ENCODE results near the gene MGST3. TPM values are rescaled to one million over a fixed set of nuclear protein-coding genes. Genes with fewer than 3 reads are reported as not detected.
"Not testable (repeated sequence)": the region's sequence is repeated elsewhere in the genome, so short reads cannot be mapped to it uniquely, and the experiment has no call there.

Gene MGST3
- total RNA-seq, 1 experiment from 2014 or later = 148 TPM

DNA sequence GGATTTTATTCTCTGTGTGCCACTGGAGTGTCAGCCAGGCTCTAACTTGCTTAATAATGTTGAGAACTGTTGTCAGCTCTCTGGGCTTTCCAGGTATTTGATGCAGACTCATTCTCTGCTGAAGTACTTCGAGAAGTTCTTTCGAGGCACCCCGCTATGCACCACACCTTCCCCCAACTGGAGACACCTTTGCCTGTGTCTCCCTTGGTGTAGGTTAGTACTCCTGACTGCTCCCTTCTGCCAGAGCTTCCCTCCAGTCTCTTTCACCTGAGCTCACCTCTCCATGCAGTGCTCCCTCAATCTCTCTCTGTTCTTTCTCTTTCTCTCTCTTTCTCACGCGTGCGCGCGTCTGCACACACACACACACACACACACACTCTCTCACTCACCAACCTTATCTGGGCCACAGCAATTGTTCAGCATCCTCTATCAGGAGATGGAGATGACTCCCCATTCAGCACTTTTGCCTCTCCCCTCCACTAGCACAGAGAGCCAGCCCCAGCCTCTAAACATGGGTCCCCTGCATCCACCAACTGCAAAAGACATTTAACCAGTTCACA, 14.0 kb upstream of the MGST3 start:
- no peak for DNase-seq
- Histone ChIP-seq H3K36me3 (no peaks in the 10 kb centered on the region), H3K27me3 (peaks cover 10% of the 10 kb centered on the region), H3K9me3 (0 out of 2 replicates have a peak, but pooled peaks cover 3% of the 10 kb centered on the region), H3K4me3 (no peak overlapping the region)

DNA sequence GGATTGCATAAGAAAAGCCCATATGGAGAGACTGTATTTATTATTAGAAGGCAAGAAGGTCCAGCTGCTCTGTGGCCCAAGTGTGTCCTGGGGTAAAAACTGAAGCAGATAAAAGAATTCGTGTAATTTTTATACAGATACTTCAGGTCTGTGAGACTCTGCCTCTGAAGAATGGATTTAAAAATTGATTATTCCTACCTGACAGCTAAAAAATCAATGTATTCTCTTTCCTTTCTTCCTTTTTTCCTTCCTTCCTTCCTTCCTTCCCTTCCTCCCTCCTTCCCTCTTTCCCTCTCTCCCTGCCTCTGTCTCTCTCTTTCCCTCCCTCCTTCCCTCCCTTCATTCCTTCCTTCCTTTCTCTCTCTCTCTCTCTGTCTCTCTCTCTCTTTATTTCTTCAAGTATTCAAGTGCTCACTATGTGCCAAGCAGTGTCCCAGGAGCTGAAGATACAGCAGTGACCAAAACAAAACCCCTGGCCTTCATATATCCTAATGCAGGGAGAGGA, 11.3 kb upstream of the MGST3 start:
- H3K36me3 ChIP-seq = no peaks in the 10 kb centered on the region
- no peak for DNase-seq
- H3K27me3 ChIP-seq = peaks cover 2% of the 10 kb centered on the region; the same call in 1 of the 2 replicates
- H3K9me3 ChIP-seq = no peaks in the 10 kb centered on the region
- H3K4me3 ChIP-seq = no peak overlapping the region

DNA sequence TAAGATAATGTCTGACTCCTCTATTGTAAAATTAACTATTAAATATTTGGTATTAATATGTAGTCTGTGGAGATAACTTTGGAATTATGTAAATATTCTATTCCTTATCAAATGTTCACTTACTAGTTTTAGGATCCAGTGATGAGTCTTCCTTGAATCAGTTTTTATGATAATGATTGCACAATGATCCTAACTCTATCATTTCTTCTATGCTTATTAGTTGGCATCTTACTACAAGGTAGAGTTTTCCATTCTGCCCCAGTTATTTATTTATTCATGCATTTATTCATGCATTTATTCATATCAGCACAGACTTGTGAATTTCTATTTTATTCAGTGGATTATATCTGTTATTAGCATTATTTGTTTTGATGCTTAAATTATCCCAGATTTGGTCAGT, 7.4 kb upstream of the MGST3 start:
- DNase-seq = no peak
- Histone ChIP-seq H3K27me3 (peaks cover 2% of the 10 kb centered on the region; the same call in 1 of the 2 replicates), H3K4me3 (no peak overlapping the region), H3K36me3 (no peaks in the 10 kb centered on the region), H3K9me3 (no peaks in the 10 kb centered on the region)

GRCh38 chr1:165624441-165624840, 6.6 kb upstream of the MGST3 start:
- Histone ChIP-seq H3K36me3 (no peaks in the 10 kb centered on the region), H3K4me3 (no peak overlapping the region), H3K9me3 (no peaks in the 10 kb centered on the region), H3K27me3 (peaks cover 2% of the 10 kb centered on the region; the same call in 1 of the 2 replicates)
- DNase-seq = no peak

DNA sequence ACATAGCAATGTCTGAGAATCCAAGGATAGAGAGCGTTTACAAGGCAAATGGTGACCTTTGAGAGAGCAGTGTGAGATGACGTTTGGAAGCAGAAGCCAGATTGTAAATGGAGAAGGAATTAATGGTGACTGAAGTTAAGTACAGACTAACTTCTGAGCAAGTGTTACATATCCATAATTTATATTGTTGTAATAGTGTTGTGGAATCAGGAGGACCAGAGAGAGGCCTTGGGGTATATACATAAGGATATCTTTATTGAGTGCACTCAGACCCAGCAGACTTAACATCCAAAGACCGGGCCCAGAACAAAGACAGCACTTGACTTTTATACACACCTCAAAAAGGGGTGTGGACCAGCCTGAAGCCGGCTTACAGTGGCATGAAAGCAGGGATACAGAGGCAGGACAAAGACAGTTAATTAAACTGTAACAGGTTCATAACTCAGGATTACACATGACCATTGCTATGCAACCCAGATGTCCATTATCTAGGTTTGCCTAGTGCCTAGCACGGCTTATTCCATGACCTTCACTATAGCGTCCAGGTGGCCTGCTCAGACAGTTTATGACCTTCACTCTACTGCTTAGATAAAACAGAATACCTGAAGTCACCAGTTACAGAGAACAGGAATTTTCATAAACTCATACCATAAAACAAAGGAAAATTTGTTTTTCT, 2.7 kb upstream of the MGST3 start:
- DNase-seq = no peak
- no peaks in the 10 kb centered on the region for H3K9me3 ChIP-seq

GRCh38 chr1:165629151-165629550, 1.9 kb upstream of the MGST3 start:
- Histone ChIP-seq H3K9me3 (no peaks in the 10 kb centered on the region), H3K4me3 (no peak overlapping the region), H3K27me3 (no peaks in the 10 kb centered on the region), H3K36me3 (no peaks in the 10 kb centered on the region)
- no peak for DNase-seq

More for the DNA sequence above, 2.7 kb upstream of the MGST3 start:
- no peak overlapping the region for H3K4me3 ChIP-seq
- no peaks in the 10 kb centered on the region for H3K36me3 ChIP-seq
- H3K27me3 ChIP-seq = no peaks in the 10 kb centered on the region

DNA sequence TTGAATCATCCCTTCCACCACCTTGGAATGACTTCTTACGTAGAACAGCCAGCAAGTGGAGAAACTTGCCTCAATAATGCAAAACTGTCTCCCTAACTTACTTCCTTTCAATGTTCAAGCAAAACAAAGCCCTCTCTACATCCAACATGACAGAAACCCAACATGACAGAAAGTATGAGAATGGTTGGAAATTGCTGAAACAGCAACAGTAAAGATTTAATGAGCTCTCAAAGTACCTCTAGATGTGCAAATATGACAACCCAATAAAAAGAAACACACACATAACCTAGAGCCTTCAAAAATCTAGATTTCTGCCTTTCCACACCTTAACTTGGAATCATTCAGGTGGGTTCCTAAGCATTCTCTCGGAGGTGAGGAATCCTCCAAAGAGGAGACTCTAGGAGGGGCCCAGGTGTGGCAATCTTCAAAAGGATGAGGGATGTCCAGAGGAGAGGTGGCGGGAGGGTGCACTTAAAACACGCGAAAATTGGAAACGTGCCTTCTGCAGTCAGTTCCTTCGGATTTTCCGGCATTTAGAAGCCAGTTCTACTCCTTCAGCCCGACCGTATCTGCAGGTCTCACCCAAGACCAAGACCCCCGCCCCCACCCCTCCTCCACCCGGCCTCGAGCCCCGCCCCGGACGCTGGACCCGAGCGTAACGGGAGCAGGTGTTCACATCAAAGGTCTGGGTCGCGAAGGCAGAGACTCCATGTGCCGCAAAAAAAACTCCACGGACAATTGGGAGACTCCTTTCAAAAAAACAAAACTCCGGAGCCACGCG, 996 bp upstream of the MGST3 start:
- no peak for DNase-seq
- H3K27me3 ChIP-seq = no peaks in the 10 kb centered on the region
- peak overlapping the region; percentile 81 for H3K4me3 ChIP-seq
- H3K9me3 ChIP-seq = no peaks in the 10 kb centered on the region
- no peaks in the 10 kb centered on the region for H3K36me3 ChIP-seq

GRCh38 chr1:165631342-165632151, 513 bp downstream of the MGST3 start:
- H3K9me3 ChIP-seq = no peaks in the 10 kb centered on the region
- peak; percentile 80 for DNase-seq
- H3K27me3 ChIP-seq = no peaks in the 10 kb centered on the region
- H3K36me3 ChIP-seq = no peaks in the 10 kb centered on the region
- H3K4me3 ChIP-seq = peak overlapping the region; percentile 81

DNA sequence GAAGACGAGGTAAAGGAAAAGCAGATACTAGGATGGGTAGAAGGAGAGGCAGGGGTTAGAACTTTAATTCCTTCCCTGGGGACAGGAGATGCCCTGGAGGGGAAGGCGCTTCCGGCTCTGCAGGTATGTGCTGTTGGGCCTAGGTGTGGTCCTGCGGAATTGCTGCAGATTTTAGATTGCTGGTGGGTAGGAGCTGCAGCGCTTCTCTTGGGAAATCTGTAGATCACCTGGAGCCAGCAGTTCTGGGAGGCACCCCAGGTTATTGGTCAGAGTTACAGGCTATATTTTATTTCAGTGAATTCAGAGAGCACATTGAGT, 1.1 kb downstream of the MGST3 start:
- Histone ChIP-seq H3K4me3 (peak overlapping the region; percentile 81), H3K27me3 (no peaks in the 10 kb centered on the region), H3K36me3 (no peaks in the 10 kb centered on the region), H3K9me3 (no peaks in the 10 kb centered on the region)
- no peak for DNase-seq

DNA sequence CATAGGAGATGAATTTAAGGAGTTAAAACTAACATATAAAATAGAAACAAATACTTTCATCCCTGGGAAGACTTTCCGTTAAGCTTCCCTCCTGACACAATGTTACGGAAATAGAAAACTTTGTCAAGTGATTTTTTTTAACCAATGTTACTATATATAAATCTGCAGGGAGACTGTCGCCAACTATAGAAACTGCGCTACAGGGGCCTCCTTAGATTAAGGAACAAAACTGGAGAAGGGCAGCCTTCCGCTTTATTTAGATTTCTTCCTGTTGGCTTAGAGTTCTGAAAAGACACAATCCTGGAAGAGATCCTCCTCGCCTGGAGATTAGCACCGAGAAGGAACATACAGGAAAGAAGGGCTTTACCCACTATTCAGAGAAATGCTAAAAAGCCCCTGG, 1.5 kb downstream of the MGST3 start:
- H3K9me3 ChIP-seq = no peaks in the 10 kb centered on the region
- no peak for DNase-seq
- H3K4me3 ChIP-seq = peak overlapping the region; percentile 81
- H3K27me3 ChIP-seq = no peaks in the 10 kb centered on the region
- H3K36me3 ChIP-seq = no peaks in the 10 kb centered on the region

- no peaks in the 10 kb centered on the region for H3K9me3 ChIP-seq
- no peaks in the 10 kb centered on the region for H3K27me3 ChIP-seq
- H3K4me3 ChIP-seq = no peak overlapping the region
- DNase-seq = no peak
- no peaks in the 10 kb centered on the region for H3K36me3 ChIP-seq
These were observed 2.6 kb downstream of the MGST3 start for GRCh38 chr1:165633614-165634013.

DNA sequence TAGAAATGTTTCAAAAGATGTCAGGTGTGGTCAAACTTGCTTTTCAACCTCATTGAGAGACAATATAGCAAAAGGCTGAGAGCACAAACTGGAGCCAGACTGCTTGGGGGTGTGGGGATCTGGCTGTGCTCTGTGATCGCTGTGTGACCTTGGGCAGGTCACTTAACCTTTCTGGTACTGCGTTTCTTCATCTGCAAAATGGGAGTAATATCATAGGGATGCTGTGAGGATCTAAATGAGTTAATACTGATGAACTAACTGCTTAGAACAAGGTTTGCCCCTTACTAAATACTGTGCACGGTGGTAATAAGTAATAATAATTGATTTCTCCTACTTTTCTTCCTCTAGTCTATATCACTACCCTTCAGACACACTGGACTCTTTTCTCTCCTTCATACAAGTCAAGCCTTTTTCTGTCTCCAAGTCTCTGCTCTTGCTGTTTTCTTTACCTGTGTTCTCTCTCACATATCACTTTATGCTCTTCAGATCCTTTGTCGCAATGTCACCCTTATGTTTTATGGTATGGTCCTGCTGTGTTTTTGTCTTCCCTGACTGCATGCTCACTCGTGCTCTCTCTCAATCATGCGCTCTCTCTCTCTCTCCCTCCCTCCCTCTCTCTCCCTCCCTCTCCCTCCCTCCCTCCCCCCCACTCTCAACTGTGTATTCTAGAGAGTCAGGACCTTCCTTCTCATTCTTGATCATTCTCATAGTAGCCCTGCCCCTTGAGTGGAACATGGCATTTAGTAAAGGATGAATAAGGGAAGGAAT, 3.3 kb downstream of the MGST3 start:
- Histone ChIP-seq H3K4me3 (no peak overlapping the region), H3K9me3 (no peaks in the 10 kb centered on the region), H3K36me3 (no peaks in the 10 kb centered on the region), H3K27me3 (no peaks in the 10 kb centered on the region)
- no peak for DNase-seq

- Histone ChIP-seq H3K4me3 (no peak overlapping the region), H3K27me3 (no peaks in the 10 kb centered on the region), H3K36me3 (no peaks in the 10 kb centered on the region; the same call in none of the 2 replicates), H3K9me3 (no peaks in the 10 kb centered on the region)
- no peak for DNase-seq
These were observed 4.3 kb downstream of the MGST3 start for GRCh38 chr1:165635329-165635728.

- Histone ChIP-seq H3K9me3 (no peaks in the 10 kb centered on the region), H3K36me3 (no peaks in the 10 kb centered on the region; the same call in none of the 2 replicates)
These were observed 4.8 kb downstream of the MGST3 start for GRCh38 chr1:165635823-165636222.

DNA sequence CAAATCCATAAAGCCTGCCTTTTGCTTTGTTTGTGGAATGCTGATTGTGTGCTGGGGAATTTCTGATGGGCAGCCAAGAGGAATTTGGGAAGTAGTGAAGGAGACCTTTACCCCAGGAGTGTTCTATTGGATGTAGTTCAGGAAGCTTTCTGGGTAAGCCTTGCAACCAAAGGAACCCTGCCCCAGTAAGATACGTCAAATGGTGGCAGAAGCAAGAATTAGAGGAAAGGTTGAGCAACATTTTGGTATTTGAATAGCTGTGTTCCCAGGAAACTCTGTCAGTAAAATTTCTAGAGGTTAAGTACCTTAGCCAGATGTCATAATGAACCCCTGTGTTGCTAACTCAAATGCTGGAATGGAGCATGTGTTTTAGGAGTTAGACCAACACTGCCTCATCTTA, 6.4 kb downstream of the MGST3 start:
- DNase-seq = no peak

More at GRCh38 chr1:165635823-165636222, 4.8 kb downstream of the MGST3 start:
- Histone ChIP-seq H3K4me3 (no peak overlapping the region), H3K27me3 (no peaks in the 10 kb centered on the region)
- no peak for DNase-seq

DNA sequence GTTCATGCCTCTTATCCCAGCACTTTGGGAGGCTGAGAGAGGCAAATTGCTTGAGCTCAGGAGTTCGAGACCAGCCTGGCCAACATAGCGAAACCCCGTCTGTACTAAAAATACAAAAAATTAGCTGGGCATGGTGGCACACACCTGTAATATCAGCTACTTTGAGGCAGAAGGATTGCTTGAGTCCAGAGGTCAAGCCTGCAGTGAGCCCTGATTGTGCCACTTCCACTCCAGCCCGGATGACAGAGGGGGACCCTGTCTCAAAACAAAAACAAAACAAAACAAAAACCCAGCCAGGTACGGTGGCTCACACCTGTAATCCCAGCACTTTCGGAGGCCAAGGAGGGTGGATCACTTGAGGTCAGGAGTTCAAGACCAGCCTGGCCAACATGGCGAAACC, 7.2 kb downstream of the MGST3 start:
- H3K9me3 ChIP-seq, H3K27me3 ChIP-seq, H3K4me3 ChIP-seq, DNase-seq, H3K36me3 ChIP-seq: not testable (repeated sequence)

More for the DNA sequence above, 6.4 kb downstream of the MGST3 start:
- H3K9me3 ChIP-seq = no peaks in the 10 kb centered on the region
- no peak overlapping the region for H3K4me3 ChIP-seq
- no peaks in the 10 kb centered on the region for H3K27me3 ChIP-seq
- H3K36me3 ChIP-seq = no peaks in the 10 kb centered on the region; the same call in none of the 2 replicates

Measured in MG63 (cell line).